ENCODE results near the gene PNMA6E.

DNA sequence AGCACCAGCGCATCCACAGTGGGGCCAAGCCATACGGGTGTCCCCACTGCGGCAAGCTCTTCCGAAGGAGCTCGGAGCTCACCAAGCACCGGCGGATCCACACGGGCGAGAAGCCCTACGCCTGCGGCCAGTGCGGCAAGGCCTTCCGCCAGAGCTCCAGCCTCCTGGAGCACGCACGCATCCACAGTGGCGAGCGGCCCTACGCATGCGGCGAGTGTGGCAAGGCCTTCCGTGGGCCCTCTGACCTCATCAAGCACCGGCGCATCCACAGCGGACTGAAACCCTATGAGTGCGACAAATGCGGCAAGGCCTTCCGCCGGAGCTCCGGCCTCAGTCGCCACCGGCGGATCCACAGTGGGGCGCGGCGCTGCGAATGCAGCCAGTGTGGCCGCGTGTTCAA is 53.6 kb downstream of the PNMA6E start:
- TF ChIP-seq ESRRG (CRISPR knock-in tag; IDR thresholded peaks at IDR 0.05) (no peak), ZNF565 (CRISPR knock-in tag; conservative IDR thresholded peaks at IDR 0.05; ENCODE audit: low read depth) (no peak), CSRNP3 (CRISPR knock-in tag; IDR thresholded peaks at IDR 0.05) (no peak), ARNTL (CRISPR knock-in tag; IDR thresholded peaks at IDR 0.05; ENCODE audit: borderline replicate concordance, low read depth) (no peak), SNAI2 (CRISPR knock-in tag; IDR thresholded peaks at IDR 0.05) (no peak), ZFP30 (CRISPR knock-in tag; IDR thresholded peaks at IDR 0.05) (no peak), GLIS3 (CRISPR knock-in tag; IDR thresholded peaks at IDR 0.05) (no peak), TOX (CRISPR knock-in tag; IDR thresholded peaks at IDR 0.05; ENCODE audit: borderline replicate concordance) (no peak), PPARA (CRISPR knock-in tag; IDR thresholded peaks at IDR 0.05; ENCODE audit: borderline replicate concordance) (no peak), ZNF8 (CRISPR knock-in tag; IDR thresholded peaks at IDR 0.05) (no peak), RARB (CRISPR knock-in tag; IDR thresholded peaks at IDR 0.05) (no peak), ISL1 (CRISPR knock-in tag; IDR thresholded peaks at IDR 0.05) (no peak)
- TF ChIP-seq, protein P1, sequence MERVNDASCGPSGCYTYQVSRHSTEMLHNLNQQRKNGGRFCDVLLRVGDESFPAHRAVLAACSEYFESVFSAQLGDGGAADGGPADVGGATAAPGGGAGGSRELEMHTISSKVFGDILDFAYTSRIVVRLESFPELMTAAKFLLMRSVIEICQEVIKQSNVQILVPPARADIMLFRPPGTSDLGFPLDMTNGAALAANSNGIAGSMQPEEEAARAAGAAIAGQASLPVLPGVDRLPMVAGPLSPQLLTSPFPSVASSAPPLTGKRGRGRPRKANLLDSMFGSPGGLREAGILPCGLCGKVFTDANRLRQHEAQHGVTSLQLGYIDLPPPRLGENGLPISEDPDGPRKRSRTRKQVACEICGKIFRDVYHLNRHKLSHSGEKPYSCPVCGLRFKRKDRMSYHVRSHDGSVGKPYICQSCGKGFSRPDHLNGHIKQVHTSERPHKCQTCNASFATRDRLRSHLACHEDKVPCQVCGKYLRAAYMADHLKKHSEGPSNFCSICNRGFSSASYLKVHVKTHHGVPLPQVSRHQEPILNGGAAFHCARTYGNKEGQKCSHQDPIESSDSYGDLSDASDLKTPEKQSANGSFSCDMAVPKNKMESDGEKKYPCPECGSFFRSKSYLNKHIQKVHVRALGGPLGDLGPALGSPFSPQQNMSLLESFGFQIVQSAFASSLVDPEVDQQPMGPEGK (CRISPR knock-in tag; IDR thresholded peaks at IDR 0.05; ENCODE audit: borderline replicate concordance), result no peak
